H4 (cell line): Measurements from ENCODE around the gene CHMP2B. TPM values are rescaled to one million over a fixed set of nuclear protein-coding genes. Genes with fewer than 3 reads are reported as not detected.
A peak's percentile ranks its signal among the peaks of the same experiment; 100 is the strongest.

ENCODE experiments used
- DNase-seq: peaks from one replicate; pipeline ENCODE4 v3.0.0-alpha.2; 2015; ENCODE audit warnings: low spot score
- total RNA-seq: library from RNA; depleted of rRNA; stranded (reverse); fragments of >200 nt; shearing (Covaris generic); gene quantifications from 2 replicates; pipeline ENCODE4 v1.2.3, GENCODE V29; 2014; rRNA removed

The CHMP2B gene
- total RNA-seq = 18.8 and 26.2 TPM in 2 replicates

- peak; percentile 74 for DNase-seq
These were observed at the start of gene CHMP2B for GRCh38 chr3:87227104-87227834. Gene CHMP2B (plus strand): TSS chr3:87227309. CDS start chr3:87227523, 214 bp downstream.

- DNase-seq = no peak
These were observed 47.5 kb upstream of the CHMP2B start for GRCh38 chr3:87179642-87180041.

GRCh38 chr3:87181551-87181950, 45.6 kb upstream of the CHMP2B start:
- no peak for DNase-seq

- DNase-seq = no peak
These were observed 45.1 kb upstream of the CHMP2B start for GRCh38 chr3:87182023-87182422.

- no peak for DNase-seq
These were observed 40.4 kb upstream of the CHMP2B start for GRCh38 chr3:87186608-87187159.

GRCh38 chr3:87191175-87191574, 35.9 kb upstream of the CHMP2B start:
- no peak for DNase-seq

- DNase-seq = no peak
These were observed 35.5 kb upstream of the CHMP2B start for GRCh38 chr3:87191641-87192040.

- no peak for DNase-seq
These were observed 30.2 kb upstream of the CHMP2B start for GRCh38 chr3:87196879-87197278.

GRCh38 chr3:87197531-87197930, 29.6 kb upstream of the CHMP2B start:
- no peak for DNase-seq

- DNase-seq = no peak
These were observed 28.3 kb upstream of the CHMP2B start for GRCh38 chr3:87198774-87199173.

- no peak for DNase-seq
These were observed 27.5 kb upstream of the CHMP2B start for GRCh38 chr3:87199628-87200027.

GRCh38 chr3:87200060-87200647, 27.0 kb upstream of the CHMP2B start:
- no peak for DNase-seq

GRCh38 chr3:87201727-87202126, 25.4 kb upstream of the CHMP2B start:
- DNase-seq = no peak

- DNase-seq = no peak
These were observed 23.3 kb upstream of the CHMP2B start for GRCh38 chr3:87203809-87204208.

GRCh38 chr3:87206070-87206469, 21.0 kb upstream of the CHMP2B start:
- no peak for DNase-seq

GRCh38 chr3:87206635-87207034, 20.5 kb upstream of the CHMP2B start:
- no peak for DNase-seq

- DNase-seq = no peak
These were observed 19.6 kb upstream of the CHMP2B start for GRCh38 chr3:87207460-87207859.

GRCh38 chr3:87209111-87209510, 18.0 kb upstream of the CHMP2B start:
- DNase-seq = no peak

- DNase-seq = no peak
These were observed 8.5 kb upstream of the CHMP2B start for GRCh38 chr3:87218560-87218959.

GRCh38 chr3:87219611-87220010, 7.5 kb upstream of the CHMP2B start:
- DNase-seq = no peak

GRCh38 chr3:87225659-87226058, 1.4 kb upstream of the CHMP2B start:
- no peak for DNase-seq

- DNase-seq = no peak
These were observed 681 bp downstream of the CHMP2B start for GRCh38 chr3:87227835-87228144.

- no peak for DNase-seq
These were observed 1.2 kb downstream of the CHMP2B start for GRCh38 chr3:87228316-87228715.
